H1 (cell line): ENCODE measurements around the gene FXYD5. TPM values are rescaled to one million over a fixed set of nuclear protein-coding genes. Genes with fewer than 3 reads are reported as not detected.

Experiments used
- CTCF ChIA-PET: fragments of 300-600 bp; sonication (Branson Sonifier 250); formaldehyde crosslinking; loops from one replicate; lab custom pipeline; 2021; ENCODE audit not compliant: partially characterized antibody; lab: Charles Lee
- POLR2A ChIA-PET: fragments of 300-600 bp; sonication (Branson Sonifier 250); formaldehyde crosslinking; loops from one replicate; lab custom pipeline; 2021; ENCODE audit warnings: inconsistent platforms; ENCODE audit not compliant: partially characterized antibody; lab: Charles Lee
- DNase-seq, 2 experiments: peaks; one replicate each; pipeline versions ENCODE4 v3.0.0 to v3.0.0-alpha.2; 2010 to 2022; ENCODE audit warnings: low spot score in 2 of 2, low read depth in 1 of 2, mixed read lengths in 1 of 2
- FAIRE-seq: peaks from 2 replicates; lab custom pipeline; 2011; peaks lifted over from hg19 to GRCh38; lab: Jason Lieb, UNC
- H2AFZ ChIP-seq: 2 replicates; pipeline ENCODE4 v1.8.1; 2012; ENCODE audit warnings: low read length, inconsistent platforms
- H2AK5ac ChIP-seq: 2 replicates; pipeline ENCODE4 v1.6.1; 2013; ENCODE audit warnings: low read depth, low read length
- H2BK120ac ChIP-seq: replicated peaks from 2 replicates; pipeline ENCODE3; 2013; ENCODE audit warnings: low read depth, low read length, inconsistent platforms
- H2BK12ac ChIP-seq: 2 replicates; pipeline ENCODE4 v1.6.1; 2013; ENCODE audit warnings: low read depth, low read length
- H2BK15ac ChIP-seq: 2 replicates; pipeline ENCODE4 v1.6.1; 2013; ENCODE audit warnings: low read length
- H2BK20ac ChIP-seq: 2 replicates; pipeline ENCODE4 v1.6.1; 2013; ENCODE audit warnings: low read length
- H2BK5ac ChIP-seq: 2 replicates; pipeline ENCODE4 v1.6.1; 2013; ENCODE audit warnings: low read depth, low read length
- H3K14ac ChIP-seq: 2 replicates; pipeline ENCODE4 v1.6.1; 2013; ENCODE audit warnings: inconsistent platforms; ENCODE audit not compliant: insufficient read length
- H3K18ac ChIP-seq: 2 replicates; pipeline ENCODE4 v1.6.1; 2013; ENCODE audit warnings: low read length; ENCODE audit errors: extremely low read depth
- H3K23ac ChIP-seq: 2 replicates; pipeline ENCODE4 v1.6.1; 2013; ENCODE audit warnings: inconsistent platforms; ENCODE audit not compliant: insufficient read length
- H3K23me2 ChIP-seq: 2 replicates; pipeline ENCODE4 v1.6.1; 2013; ENCODE audit warnings: low read depth, low read length
- H3K27ac ChIP-seq: 2 replicates; pipeline ENCODE4 v1.6.1; 2011; ENCODE audit warnings: low read depth, low read length, inconsistent platforms
- H3K27me3 ChIP-seq, 4 experiments: replicated peaks in 1 of 4; 1 replicate in 1 of 4; 2 replicates in 3 of 4; pipeline versions ENCODE4 v1.6.1 to v1.8.1; 2011 to 2013; ENCODE audit warnings: low read length in 3 of 4, mild to moderate bottlenecking in 3 of 4, inconsistent platforms in 2 of 4, mixed read lengths in 2 of 4, moderate library complexity in 1 of 4; ENCODE audit not compliant: control insufficient read depth in 3 of 4, insufficient read depth in 3 of 4; ENCODE audit errors: extremely low read depth in 1 of 4
- H3K36me3 ChIP-seq, 4 experiments: 2 replicates each; pipeline versions ENCODE4 v1.6.1 to v1.8.1; 2011 to 2013; ENCODE audit warnings: mild to moderate bottlenecking in 4 of 4, low read length in 3 of 4, moderate library complexity in 2 of 4, control low read depth in 1 of 4, inconsistent platforms in 1 of 4; ENCODE audit not compliant: insufficient read depth in 4 of 4, control insufficient read depth in 2 of 4
- H3K4ac ChIP-seq: replicated peaks from 2 replicates; pipeline ENCODE3; 2013; ENCODE audit warnings: low read length, low read depth, mixed read lengths, inconsistent platforms; ENCODE audit not compliant: insufficient read length
- H3K4me1 ChIP-seq, 4 experiments: replicated peaks in 1 of 4; 1 replicate in 1 of 4; 2 replicates in 3 of 4; pipeline versions ENCODE4 v1.6.1 to v1.8.1; 2011 to 2013; ENCODE audit warnings: low read length in 3 of 4, inconsistent platforms in 2 of 4, mixed read lengths in 1 of 4; ENCODE audit not compliant: insufficient read depth in 4 of 4, control insufficient read depth in 3 of 4
- H3K4me2 ChIP-seq, 2 experiments: 2 replicates each; pipeline versions ENCODE4 v1.6.1 to v1.8.1; 2011 to 2013; ENCODE audit warnings: low read depth in 2 of 2, low read length in 2 of 2, control low read depth in 1 of 2, inconsistent platforms in 1 of 2, mild to moderate bottlenecking in 1 of 2; ENCODE audit not compliant: insufficient read depth in 1 of 2
- H3K4me3 ChIP-seq, 4 experiments: fragments of 200-600, 300-600 bp in 1 of 4; sonication (generic), shearing (Covaris generic), sonication (Bioruptor Twin) in 1 of 4; 2 replicates each; pipeline versions ENCODE4 v1.5.1 to v1.8.1; 2011 to 2016; ENCODE audit warnings: low read length in 4 of 4, low read depth in 3 of 4, control low read depth in 2 of 4, inconsistent platforms in 2 of 4, mild to moderate bottlenecking in 2 of 4, mixed read lengths in 1 of 4, moderate library complexity in 1 of 4; ENCODE audit not compliant: insufficient read depth in 2 of 4; ENCODE audit errors: extremely low read depth in 1 of 4
- H3K56ac ChIP-seq: replicated peaks from 2 replicates; pipeline ENCODE3; 2013; ENCODE audit warnings: low read depth, mild to moderate bottlenecking, mixed read lengths, low read length, inconsistent platforms; ENCODE audit not compliant: insufficient read length
- H3K79me1 ChIP-seq: 2 replicates; pipeline ENCODE4 v1.6.1; 2013; ENCODE audit warnings: low read depth, low read length, control low read depth
- H3K79me2 ChIP-seq, 2 experiments: 2 replicates each; pipeline versions ENCODE4 v1.6.1 to v1.8.1; 2012 to 2013; ENCODE audit warnings: low read length in 2 of 2, mild to moderate bottlenecking in 2 of 2, inconsistent platforms in 1 of 2; ENCODE audit not compliant: insufficient read depth in 2 of 2, control insufficient read depth in 1 of 2
- H3K9ac ChIP-seq, 4 experiments: replicated peaks in 1 of 4; 1 replicate in 1 of 4; 2 replicates in 3 of 4; pipeline versions ENCODE4 v1.6.1 to v1.8.1; 2011 to 2013; ENCODE audit warnings: low read depth in 3 of 4, low read length in 3 of 4, control low read depth in 2 of 4, mild to moderate bottlenecking in 2 of 4, moderate library complexity in 2 of 4, inconsistent platforms in 1 of 4; ENCODE audit errors: extremely low read depth in 1 of 4
- H3K9me3 ChIP-seq, 2 experiments: 2 replicates each; pipeline versions ENCODE4 v1.6.1 to v1.8.1; 2012 to 2013; ENCODE audit warnings: mild to moderate bottlenecking in 2 of 2, moderate library complexity in 2 of 2, control low read depth in 1 of 2, inconsistent platforms in 1 of 2, low read depth in 1 of 2, low read length in 1 of 2, mixed read lengths in 1 of 2; ENCODE audit not compliant: insufficient read depth in 2 of 2
- H4K20me1 ChIP-seq, 2 experiments: replicated peaks in 1 of 2; 2 replicates each; pipeline versions ENCODE3 to v1.8.1; 2011 to 2013; ENCODE audit warnings: inconsistent platforms in 2 of 2, low read length in 2 of 2, mild to moderate bottlenecking in 1 of 2; ENCODE audit not compliant: insufficient read depth in 2 of 2, control insufficient read depth in 1 of 2
- H4K5ac ChIP-seq: 2 replicates; pipeline ENCODE4 v1.6.1; 2013; ENCODE audit warnings: low read length, low read depth, mixed read lengths, inconsistent platforms; ENCODE audit not compliant: insufficient read length
- H4K8ac ChIP-seq: 2 replicates; pipeline ENCODE4 v1.8.0; 2013; ENCODE audit warnings: mild to moderate bottlenecking, moderate library complexity, low read length, inconsistent platforms; ENCODE audit not compliant: insufficient read depth; ENCODE audit errors: extremely low read depth
- H4K91ac ChIP-seq: replicated peaks from 2 replicates; pipeline ENCODE3; 2013; ENCODE audit warnings: low read length, mixed read lengths, inconsistent platforms; ENCODE audit not compliant: insufficient read length
- CBX5 ChIP-seq: fragments of 300-800, 300-1000 bp; sonication (generic); IDR thresholded peaks from 2 replicates; pipeline ENCODE4 v1.7.1; 2016; ENCODE audit warnings: antibody characterized with exemption, low read length, low read depth
- CBX8 ChIP-seq: fragments of 300-800, 300-1000 bp; sonication (generic); IDR thresholded peaks from 2 replicates; pipeline ENCODE4 v1.7.1; 2016; ENCODE audit warnings: low read depth, low read length, borderline replicate concordance
- CEBPB ChIP-seq: IDR thresholded peaks from 2 replicates; pipeline ENCODE4 v1.6.1; 2012; ENCODE audit warnings: low read depth, low read length
- EZH2 ChIP-seq: fragments of 200-600 bp; sonication (generic); IDR thresholded peaks from 2 replicates; pipeline ENCODE4 v1.7.1; 2012; ENCODE audit warnings: low read depth, mild to moderate bottlenecking, moderate library complexity, low read length, inconsistent platforms; ENCODE audit not compliant: severe bottlenecking
- KDM4A ChIP-seq: IDR thresholded peaks from one replicate; pipeline ENCODE4 v1.7.1; 2012; ENCODE audit warnings: low read depth, mild to moderate bottlenecking, moderate library complexity, low read length, inconsistent platforms; ENCODE audit not compliant: severe bottlenecking
- KDM5A ChIP-seq: fragments of 200-600 bp; IDR thresholded peaks from 2 replicates; pipeline ENCODE4 v1.7.1; 2012; ENCODE audit warnings: mild to moderate bottlenecking, low read length, inconsistent platforms, mixed read lengths
- NRF1 ChIP-seq: IDR thresholded peaks from 2 replicates; pipeline ENCODE4 v1.6.1; 2011; ENCODE audit warnings: mild to moderate bottlenecking, low read depth, low read length, improper control_type of control experiment
- PHF8 ChIP-seq: fragments of 200-600 bp; sonication (generic); conservative IDR thresholded peaks from 2 replicates; pipeline ENCODE4 v1.7.1; 2012; ENCODE audit warnings: low read depth, mild to moderate bottlenecking, inconsistent platforms, low read length, moderate library complexity
- POLR2AphosphoS5 ChIP-seq: IDR thresholded peaks from 2 replicates; pipeline ENCODE4 v1.6.1; 2011; ENCODE audit warnings: low read depth, low read length
- RAD21 ChIP-seq, 2 experiments: IDR thresholded peaks in 1 of 2; conservative IDR thresholded peaks in 1 of 2; 2 replicates each; pipeline ENCODE4 v1.6.1; 2011; ENCODE audit warnings: low read depth in 2 of 2, low read length in 2 of 2, improper control_type of control experiment in 1 of 2, inconsistent platforms in 1 of 2, mild to moderate bottlenecking in 1 of 2, moderate library complexity in 1 of 2
- SIN3A ChIP-seq, 2 experiments: IDR thresholded peaks in 1 of 2; conservative IDR thresholded peaks in 1 of 2; 2 replicates each; pipeline ENCODE4 v1.6.1; 2011 to 2012; ENCODE audit warnings: low read length in 2 of 2, improper control_type of control experiment in 1 of 2, low read depth in 1 of 2, mild to moderate bottlenecking in 1 of 2
- SP1 ChIP-seq: IDR thresholded peaks from 2 replicates; pipeline ENCODE4 v1.6.1; 2011; ENCODE audit warnings: low read depth, low read length
- SP2 ChIP-seq: IDR thresholded peaks from 2 replicates; pipeline ENCODE4 v1.6.1; 2012; ENCODE audit warnings: mild to moderate bottlenecking, low read length, inconsistent platforms
- WGBS, 2 experiments: shearing (Covaris generic) in 1 of 2; methylation state at CpG; one replicate each; pipeline versions ENCODE4 v1.1.6 to v1.1.7; 2013 to 2015; ENCODE audit warnings: low lambda C conversion rate in 2 of 2, mixed read lengths in 2 of 2, inconsistent platforms in 1 of 2, low coverage in 1 of 2, missing lambda C conversion rate in 1 of 2; ENCODE audit not compliant: insufficient replicate concordance in 2 of 2, insufficient coverage in 1 of 2, insufficient read length in 1 of 2; ENCODE audit errors: extremely low coverage in 1 of 2, missing lambda C conversion rate in 1 of 2; 5-methylcytosine and 5-hydroxymethylcytosine counted together
- polyA plus RNA-seq, 7 experiments: library from polyadenylated mRNA; depleted of rRNA in 3 of 7; stranded (reverse) in 5 of 7; unstranded in 2 of 7; fragments of >200 nt in 5 of 7; fragments of 200-250 nt in 2 of 7; gene quantifications; 1 replicate in 5 of 7; 2 replicates in 1 of 7; 4 replicates in 1 of 7; pipeline versions ENCODE4 v1.2.1 to v1.2.3, GENCODE V29; 2011 to 2013; ENCODE audit warnings: missing spikeins in 2 of 7, mixed read lengths in 2 of 7
- total RNA-seq: library from RNA; stranded (reverse); fragmentation: NEBNext Ultra II Directional; extraction: Animal tissue kit (Norgen Biotek cat#: 25700); gene quantifications from 2 replicates; pipeline ENCODE4 v1.2.1, GENCODE V29; 2021
- TF ChIP-seq, protein P1 (sequence below): IDR thresholded peaks from 2 replicates; pipeline ENCODE4 v1.6.1; 2012; ENCODE audit warnings: inconsistent platforms

Gene FXYD5
- total and polyA plus RNA-seq, 2 of the 8 experiments (the other 6 are each of a cell fraction or from before 2014, with no cell fraction given) = 99.0 to 191 TPM

DNA sequence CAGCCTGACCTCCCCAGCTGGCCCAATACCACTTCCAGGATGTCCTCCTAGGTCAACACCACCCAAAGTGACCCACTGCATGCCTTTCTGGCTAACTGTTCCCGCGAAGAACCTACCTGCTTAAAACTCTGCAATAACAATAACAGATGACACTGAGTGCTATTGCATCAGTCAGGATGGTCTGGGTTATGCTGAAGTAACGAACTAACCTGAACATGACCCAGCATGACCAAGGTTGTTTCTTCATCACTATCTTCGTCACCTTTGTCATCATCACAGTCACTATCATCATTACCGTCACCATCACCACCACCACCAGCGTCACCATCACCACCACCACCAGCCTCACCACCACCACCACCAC is 49.5 kb upstream of the FXYD5 start:
- Histone ChIP-seq H3K56ac (peak overlapping the region; percentile 69), H2AK5ac (peak overlapping the region; percentile 95), H3K9me3 (no peaks in the 10 kb centered on the region), H3K27me3 (no peaks in the 10 kb centered on the region; a peak in 1 of 7 replicates), H2AFZ (no peak overlapping the region), H4K5ac (no peak overlapping the region), H3K9ac (no peak overlapping the region), H2BK5ac (peak overlapping the region; percentile 66; the same call in 1 of the 2 replicates), H3K4me3 (no peak overlapping the region), H3K4me1 (peaks cover 0 to 7% (median 2%) of the 10 kb centered on the region in 4 experiments; a peak in 3 of 7 replicates), H4K8ac (no peak overlapping the region; the same call in 1 of the 2 replicates), H3K23ac (no peak overlapping the region), H3K4me2 (no peak overlapping the region), H2BK20ac (no peak overlapping the region), H4K20me1 (peaks cover 0 to 7% of the 10 kb centered on the region in 2 experiments), H2BK15ac (no peak overlapping the region; the same call in 1 of the 2 replicates), H4K91ac (no peak overlapping the region), H3K18ac (no peak overlapping the region), H3K4ac (no peak overlapping the region), H3K79me2 (no peaks in the 10 kb centered on the region), H3K14ac (no peak overlapping the region), H3K36me3 (no peaks in the 10 kb centered on the region), H2BK12ac (peak overlapping the region; percentile 60; the same call in 1 of the 2 replicates), H3K79me1 (no peaks in the 10 kb centered on the region), H3K23me2 (peaks cover 7% of the 10 kb centered on the region; the same call in 1 of the 2 replicates), H3K27ac (no peak overlapping the region), H2BK120ac (no peak overlapping the region)
- ChIA-PET POLR2A (no interaction called here), CTCF (no interaction called here)
- WGBS, 2 experiments = 91% methylated on average over 6 of the region's 6 CpGs; no CpG with 5 or more reads in 1 of the 2 experiments
- DNase-seq = no peak
- FAIRE-seq = no peak
- TF ChIP-seq SP1 (no peak), KDM5A (no peak), CBX8 (no peak), SIN3A (conservative IDR thresholded peaks at IDR 0.05 in 1 of 2, IDR thresholded peaks at IDR 0.05 in 1 of 2; ENCODE audit: low read depth in 1 of 2, low read length in 2 of 2) (no peak), NRF1 (no peak), SP2 (no peak), CBX5 (no peak), RAD21 (IDR thresholded peaks at IDR 0.05 in 1 of 2, conservative IDR thresholded peaks at IDR 0.05 in 1 of 2; ENCODE audit: low read depth in 2 of 2, low read length in 2 of 2) (no peak), PHF8 (no peak), EZH2 (no peak), POLR2AphosphoS5 (no peak), KDM4A (no peak), CEBPB (no peak)
- TF ChIP-seq, protein P1, sequence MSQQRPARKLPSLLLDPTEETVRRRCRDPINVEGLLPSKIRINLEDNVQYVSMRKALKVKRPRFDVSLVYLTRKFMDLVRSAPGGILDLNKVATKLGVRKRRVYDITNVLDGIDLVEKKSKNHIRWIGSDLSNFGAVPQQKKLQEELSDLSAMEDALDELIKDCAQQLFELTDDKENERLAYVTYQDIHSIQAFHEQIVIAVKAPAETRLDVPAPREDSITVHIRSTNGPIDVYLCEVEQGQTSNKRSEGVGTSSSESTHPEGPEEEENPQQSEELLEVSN = no peak
